HG03521 (cell line): ENCODE results near the gene TAF1C.

ENCODE experiments used
- ATAC-seq: cut with Tn5 transposase; IDR thresholded peaks from one replicate; pipeline ENCODE4 v1.9.1; 2021; ENCODE audit warnings: mild to moderate bottlenecking, moderate library complexity; ENCODE audit not compliant: unreplicated experiment

Gene TAF1C

DNA sequence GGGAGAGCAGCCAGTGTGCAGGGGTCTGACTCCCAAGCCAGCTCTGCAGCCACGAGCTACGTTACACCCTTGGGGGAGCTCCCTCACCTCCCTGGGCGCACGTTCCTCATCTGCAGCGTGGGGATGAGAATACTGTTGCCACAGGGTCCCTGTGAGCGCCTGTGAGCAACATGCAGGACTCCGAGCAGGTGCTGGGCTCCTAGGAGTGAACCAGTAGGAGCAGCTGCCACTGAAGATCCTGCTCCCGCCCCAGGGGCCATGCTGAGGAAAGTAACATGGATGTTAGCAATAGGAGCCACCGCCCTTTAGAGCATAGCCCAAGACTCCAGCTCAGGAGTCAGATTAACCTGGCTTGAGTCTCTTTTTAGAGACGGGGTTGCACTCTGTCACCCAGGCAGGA, 25.8 kb downstream of the TAF1C start:
- no peak for ATAC-seq

DNA sequence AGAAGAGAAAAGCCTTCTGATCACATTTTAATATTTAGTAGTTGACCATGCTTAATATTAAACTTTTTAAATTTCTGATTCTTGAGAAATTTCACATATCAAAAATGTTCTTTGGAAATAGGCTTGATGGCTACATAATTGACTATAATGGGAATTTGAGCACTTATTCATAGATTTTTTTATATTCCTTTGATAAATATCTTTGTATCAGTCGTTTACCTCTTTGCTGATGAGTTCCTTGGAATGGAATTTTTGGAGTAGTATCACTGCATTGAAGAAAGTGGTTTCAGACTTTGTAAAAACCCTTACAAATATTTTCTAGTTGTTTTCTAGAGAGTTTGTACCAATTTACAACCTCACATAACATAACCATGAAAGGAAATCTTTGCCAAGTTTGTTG, 27.1 kb downstream of the TAF1C start:
- no peak for ATAC-seq

DNA sequence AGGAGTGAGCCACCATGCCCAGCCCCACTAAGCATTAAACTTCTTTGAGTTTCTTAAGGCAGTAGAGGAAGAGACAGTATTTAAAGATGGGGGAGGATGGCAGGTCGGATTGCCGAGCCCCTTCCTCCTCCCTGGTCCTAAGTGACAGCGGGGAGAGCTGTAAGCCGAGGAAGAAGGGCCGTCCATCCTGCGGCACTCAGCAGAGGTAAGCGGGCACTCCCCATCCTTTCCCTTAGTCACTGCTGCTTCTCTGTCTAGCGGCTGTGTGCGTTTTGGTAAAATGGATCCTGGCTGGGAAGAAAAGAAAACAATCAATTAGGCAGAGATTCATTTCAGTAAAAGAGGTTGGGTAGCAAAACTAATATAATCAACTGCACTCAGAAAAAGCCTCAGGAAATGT, 27.9 kb downstream of the TAF1C start:
- no peak for ATAC-seq

DNA sequence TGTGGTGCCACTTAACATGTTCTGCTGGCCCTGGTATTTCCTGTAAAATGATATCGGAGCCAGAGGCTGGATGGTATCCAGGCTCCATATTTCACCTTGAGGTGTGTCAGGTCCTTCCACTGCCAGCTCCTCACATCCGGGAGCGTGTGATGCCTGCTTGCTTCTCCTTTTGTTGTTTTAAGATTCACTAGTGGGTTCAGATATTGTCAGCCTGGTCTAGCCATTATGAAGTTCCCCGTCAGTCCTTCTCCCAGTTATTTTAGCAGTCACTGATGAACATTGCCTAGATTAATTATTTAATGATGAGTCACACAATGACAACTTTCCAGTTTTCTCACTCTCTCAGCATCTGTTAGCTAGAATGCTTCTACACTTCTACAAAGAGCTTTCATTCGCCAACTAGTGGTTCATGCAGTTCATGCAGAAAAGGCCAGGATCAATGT, 30.5 kb downstream of the TAF1C start:
- ATAC-seq, result no peak

DNA sequence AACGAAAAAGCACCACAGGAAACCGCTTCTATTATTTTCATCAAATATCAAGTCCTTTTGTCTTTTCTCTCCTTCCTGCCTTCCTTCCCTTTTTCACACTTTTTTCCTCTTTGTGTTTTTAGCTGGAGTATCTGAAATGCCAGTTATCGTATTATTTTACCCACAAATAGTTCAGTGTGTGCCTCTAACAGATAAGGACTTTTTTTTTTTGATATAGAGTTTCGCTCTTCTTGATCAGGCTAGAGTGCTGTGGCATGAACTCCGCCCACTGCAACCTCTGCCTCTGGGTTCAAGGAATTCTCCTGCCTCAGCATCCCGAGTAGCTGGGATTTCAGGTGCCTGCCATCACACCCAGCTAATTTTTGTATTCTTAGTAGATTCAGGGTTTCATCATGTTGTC, 31.1 kb downstream of the TAF1C start:
- ATAC-seq, result no peak

DNA sequence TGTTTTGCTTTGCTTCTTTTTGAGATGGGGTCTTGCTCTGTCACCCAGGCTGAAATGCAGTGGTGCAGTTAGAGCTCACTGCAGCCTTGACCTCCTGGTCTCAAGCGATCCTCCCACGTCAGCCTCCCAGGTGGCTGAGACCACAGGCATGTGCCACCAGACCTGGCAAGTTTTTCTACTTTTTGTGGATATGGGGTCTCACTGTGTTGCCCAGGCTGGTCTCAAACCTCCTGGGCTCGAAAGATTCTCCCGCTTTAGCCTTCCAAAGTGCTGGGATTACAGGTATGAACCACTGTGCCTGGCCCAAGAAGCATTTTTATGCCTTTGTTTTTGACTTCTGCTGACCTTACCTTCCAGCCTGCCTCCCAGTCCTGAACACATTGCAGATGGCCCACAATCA, 31.6 kb downstream of the TAF1C start:
- ATAC-seq, result no peak

DNA sequence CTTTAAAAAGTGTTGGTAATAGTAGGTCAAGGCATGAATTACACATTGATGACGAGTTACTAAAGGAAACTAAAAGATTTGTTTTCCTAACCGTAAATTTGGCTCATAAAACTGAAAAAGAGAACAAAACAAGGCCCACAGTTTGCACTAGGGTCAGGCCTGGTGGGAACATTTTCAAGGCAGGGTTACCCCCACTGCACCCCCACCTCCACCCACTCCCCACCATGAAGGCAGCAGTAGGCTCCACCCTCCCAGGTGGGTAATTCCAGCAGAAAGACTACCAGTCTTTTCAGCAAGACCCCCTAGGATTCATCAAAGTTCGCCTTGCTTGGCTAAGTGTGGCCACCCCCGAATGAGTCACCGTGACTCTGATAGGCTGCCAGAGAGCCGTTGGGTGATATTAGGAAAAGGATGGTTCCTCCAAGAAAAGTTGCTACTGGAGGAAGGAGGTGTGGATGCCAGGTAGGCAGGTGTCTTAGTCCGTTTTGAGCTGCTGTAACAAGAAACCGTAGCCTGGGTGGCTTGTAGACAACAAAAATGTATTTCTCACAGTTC, 33.1 kb downstream of the TAF1C start:
- no peak for ATAC-seq

DNA sequence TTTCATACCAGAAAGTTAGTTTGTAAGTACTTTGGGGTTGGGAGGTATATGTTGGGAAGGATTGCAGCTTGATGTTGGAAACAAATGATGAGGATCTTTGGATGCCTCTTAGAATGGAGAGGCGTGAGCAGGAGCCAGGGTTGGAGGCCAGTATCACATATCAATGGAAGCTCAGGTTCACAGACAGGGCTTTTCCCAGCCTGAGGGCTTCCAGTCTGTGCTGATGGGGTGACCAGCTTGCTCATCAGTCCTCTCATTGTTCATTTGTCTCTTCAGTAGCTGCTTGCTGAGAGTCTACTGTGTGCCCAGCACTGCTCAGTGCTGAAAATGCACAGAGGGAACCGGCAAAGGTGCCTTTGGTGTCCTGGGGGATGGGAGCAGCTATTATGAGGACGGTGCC, 35.9 kb downstream of the TAF1C start:
- ATAC-seq, result no peak

DNA sequence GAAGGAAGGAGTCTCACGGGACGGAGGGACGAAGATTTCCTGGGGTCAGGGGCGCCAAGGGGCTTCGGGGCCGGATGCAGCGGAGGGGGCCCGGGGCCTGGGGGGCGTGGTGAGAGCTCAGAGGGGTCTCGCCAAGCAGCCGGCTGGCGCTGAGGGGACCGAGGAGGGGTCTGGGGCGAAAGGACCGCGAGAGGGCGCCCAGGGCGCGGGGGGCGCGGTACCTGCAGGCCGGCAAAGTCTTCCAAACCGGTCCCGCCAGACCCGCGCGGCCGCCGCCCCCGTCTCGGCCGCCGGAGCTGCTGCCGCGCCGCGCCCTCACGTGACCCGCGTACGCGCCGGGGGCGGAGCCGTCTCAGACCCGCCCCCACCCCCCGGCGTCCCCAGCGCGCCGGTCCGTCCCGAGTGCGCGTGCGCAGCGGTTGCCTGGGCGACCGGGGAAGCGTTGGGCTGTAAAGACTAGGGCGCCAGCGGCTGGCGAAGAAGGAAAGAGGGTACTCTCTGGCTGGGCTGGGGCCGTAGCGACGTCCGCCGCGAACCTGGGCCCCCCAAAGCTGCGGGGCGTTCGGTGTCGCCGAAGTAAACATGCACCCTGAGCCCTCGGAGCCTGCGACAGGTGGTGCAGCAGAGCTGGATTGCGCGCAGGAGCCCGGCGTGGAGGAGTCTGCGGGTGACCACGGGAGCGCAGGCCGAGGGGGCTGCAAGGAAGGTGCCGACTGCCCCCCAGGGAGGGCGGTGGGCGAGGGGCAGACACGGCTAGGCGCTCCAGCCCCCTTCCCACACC, 41.8 kb downstream of the TAF1C start, which contains the start of the genes DNAAF1 and HSDL1:
Gene DNAAF1, plus strand, starts transcription at position 450 of the 781 bp plus-strand sequence. Its CDS starts 133 bp downstream, at position 583.
Gene HSDL1, minus strand, starts transcription at position 319 of the 781 bp plus-strand sequence. CDS start 13,856 bp downstream, outside the sequence.
- peak; percentile 78 for ATAC-seq

DNA sequence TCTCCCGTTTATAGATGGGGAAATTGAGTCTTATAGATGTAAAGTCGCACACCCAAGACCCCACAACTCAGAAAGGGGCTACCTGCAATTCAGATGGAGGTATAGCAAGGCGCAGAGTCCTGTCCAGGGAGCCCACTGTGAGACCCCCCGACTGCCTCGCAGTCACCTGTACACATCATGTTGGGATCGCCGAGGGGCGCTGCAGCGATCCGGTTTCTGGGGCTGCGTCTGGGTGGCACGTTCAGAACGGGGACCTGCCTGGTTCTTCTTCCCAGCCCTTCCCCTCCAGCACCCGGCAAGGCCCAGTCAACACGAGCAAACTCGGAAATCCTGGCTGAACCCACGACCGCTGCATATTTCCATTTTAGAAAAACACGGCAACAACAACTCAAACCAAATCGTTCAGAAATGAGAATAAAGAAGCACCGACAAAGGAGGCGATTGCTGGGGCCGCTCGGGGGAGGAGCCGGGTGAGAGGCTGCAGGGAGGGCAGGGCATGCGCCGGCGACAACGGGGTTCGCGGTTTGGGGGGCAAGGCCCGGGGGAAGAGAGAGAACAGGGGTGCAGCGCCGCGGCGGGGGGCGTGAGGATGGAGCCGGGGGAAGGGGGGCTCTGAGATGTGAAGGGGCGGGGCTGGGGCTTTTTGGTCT, 42.5 kb downstream of the TAF1C start:
- ATAC-seq, result peak; percentile 2

DNA sequence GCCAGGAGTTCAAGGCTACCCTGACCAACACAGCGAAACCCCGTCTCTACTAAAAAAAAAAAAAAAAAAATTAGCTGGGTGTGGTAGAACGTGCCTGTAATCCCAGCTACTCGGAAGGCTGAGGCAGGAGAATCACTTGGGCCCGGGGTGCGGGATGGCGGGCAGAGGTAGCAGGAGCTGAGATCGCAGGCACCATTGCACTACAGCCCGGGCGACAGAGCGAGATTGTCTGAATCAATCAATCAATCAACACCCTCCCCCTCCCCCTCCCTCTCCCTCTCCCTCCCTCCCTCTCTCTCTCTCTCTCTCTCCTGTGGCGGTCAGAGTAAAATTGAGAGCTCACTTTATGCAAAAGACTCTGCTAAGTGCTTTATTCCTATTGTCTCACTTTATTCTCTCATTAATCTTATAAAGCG, 43.1 kb downstream of the TAF1C start:
- no peak for ATAC-seq

DNA sequence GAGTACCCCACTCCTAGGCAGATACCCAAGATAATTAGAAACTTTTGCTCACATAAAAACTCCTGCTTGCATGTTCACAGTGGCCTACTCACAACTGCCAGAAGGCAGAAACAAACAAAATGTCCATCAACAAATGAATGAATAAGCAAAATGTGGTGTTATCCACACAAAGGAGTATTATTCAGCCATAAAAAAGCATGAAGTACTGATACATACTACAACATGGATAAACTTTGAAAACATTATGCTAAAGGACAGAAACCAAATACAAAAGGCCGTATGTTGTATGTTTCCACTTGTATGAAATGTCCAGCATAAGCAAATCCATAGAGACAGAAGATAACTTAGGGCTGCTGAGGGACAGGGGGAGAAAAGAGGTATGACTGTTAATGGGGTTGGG, 43.8 kb downstream of the TAF1C start:
- no peak for ATAC-seq

DNA sequence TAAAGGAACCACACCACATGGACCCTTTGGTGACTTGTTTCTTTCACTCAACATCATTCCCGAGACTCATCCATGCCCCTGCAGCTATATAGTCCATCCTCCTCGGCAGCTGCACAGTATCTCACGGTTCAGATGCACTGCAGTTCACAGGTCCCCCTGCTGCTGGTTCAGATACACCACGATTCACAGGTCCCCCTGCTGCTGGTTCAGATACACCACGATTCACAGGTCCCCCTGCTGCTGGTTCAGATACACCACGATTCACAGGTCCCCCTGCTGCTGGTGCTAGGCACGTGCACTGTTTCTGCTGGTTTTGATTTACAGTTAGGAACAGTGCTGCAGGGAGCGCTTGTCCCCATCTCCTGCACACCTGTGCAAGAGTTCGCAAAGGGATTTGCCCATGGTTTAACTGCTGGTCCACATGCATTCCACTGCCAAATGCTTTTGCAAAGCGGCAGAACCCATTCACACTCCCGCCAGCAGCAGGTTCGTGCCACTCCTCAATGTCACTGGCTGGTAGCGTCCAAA, 45.6 kb downstream of the TAF1C start:
- ATAC-seq, result no peak

DNA sequence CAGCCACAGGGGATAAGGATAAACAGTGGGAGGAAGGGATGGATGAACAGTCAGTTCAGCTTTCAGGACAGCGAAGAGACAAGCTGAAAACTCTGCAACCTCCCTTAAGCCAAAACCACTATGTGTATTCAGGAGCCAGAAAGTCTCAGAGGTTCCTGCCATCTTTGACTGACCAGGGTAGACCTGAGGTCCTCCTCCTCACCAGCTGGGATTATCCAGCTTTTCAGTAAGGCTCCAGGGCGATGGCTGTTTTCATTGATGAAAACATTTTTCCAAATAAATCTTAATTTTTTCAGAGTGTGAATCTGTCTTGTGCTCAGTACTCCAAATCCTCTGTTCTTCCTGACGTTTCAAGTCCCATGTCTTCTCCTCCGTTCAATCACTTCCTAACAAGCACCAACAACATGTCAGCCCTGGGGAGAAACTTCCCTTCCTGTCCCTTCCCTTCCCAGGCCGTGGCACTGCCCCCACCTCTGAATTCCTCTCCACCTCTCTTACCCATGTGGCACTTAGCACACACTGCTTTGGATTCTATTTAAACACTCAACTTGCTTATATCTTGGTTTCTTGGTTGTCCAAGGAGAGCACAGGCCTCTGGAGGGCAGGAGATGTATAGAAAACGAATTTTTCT, 47.1 kb downstream of the TAF1C start:
- ATAC-seq, result no peak

DNA sequence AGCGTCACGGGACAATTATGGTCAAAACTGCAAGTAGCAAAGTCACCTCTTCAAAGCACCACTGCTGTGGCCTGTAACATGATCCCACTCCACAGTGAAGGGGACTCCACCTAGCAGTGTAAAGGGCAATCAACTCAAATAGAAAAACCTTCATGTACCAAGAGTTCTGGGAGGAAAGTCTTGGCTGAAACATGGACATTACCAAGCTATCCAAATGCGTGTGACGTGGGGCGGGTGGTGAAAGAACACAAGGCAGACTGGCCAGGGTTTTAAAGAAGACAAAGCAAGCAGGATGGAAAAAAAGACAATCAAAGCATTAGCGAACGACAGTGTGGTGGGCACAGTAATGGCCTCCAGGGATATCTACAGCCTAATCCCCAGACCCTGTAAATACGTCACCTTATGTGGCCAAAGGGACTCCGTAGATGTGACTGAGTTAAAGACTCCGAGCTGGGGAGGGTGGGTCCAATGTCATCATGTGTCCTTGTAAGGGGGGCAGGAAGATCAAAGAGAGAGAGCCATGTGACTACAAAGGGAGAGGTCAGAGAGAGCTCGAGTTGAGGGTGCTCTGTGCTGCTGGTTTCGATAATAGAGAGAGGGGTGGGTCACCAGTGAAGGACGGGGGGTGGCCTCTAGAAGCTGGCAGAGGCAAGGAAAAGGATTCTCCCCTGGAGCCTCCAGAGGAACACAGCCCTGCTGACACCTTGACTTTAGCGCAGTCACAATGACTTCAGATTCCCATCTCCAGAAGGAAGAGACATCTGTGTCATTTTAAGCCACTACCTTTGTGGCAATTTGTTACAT, 47.8 kb downstream of the TAF1C start:
- peak; percentile 46 for ATAC-seq

DNA sequence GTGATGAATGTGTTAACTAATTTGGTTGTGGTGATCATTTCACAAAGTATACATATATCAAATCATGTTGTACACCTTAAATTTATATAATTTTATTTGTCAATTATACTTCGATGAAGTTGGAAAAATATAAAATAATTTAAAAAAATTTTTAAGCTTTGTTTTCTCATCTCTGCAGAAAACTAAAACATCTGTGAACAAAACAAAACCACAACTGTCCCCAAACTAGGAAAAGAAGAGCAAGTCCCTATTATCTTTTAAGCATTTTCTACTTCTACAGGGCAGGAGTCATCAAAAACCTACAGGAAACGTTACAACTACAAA, 48.4 kb downstream of the TAF1C start:
- ATAC-seq, result no peak

DNA sequence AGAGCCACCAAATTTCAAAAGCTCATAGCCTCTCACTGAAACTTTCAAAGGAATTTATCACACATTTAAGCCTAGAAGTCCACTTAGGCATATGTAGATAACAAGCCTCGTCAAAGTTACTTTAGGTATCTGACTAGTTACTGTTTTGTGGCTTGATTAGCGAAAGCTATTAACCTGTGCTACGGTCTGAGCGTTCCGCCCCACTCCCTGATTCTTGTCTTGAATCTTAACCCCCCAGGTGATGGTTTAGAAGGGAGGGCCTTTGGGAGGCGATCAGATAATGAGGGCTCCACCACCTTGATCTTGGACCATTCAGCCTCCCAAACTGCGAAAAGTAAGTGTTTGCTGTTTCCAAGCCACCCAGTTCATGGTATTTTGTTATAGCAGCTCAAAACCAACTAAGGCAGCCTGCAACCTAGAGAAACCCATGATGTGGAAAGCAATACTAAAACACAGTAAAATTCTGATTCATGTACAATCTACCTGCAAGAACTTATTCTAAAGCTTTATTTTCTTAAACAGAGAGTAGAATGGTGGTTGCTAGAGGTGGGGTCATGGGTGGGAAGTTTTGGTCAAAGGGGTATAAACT, 49.0 kb downstream of the TAF1C start:
- no peak for ATAC-seq

DNA sequence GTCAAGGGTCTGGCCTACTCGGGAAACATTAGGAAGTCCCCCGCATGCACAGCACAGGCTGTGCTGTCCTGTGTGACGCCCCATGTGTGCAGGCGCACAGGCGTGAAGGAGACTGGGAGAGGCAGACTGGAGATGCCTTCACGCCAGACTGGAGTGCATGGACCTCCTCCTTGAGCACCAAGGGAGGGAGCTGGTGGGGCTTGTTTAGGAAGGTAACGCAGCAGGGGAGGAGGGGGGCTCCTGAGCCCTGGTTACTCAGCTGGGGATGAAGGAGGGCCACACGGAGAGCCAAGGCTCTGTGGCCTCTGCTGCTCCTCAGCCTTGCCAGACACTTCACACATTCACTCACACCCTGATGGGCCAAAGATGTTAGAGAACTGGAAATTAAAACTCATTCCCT, 49.6 kb downstream of the TAF1C start:
- no peak for ATAC-seq

DNA sequence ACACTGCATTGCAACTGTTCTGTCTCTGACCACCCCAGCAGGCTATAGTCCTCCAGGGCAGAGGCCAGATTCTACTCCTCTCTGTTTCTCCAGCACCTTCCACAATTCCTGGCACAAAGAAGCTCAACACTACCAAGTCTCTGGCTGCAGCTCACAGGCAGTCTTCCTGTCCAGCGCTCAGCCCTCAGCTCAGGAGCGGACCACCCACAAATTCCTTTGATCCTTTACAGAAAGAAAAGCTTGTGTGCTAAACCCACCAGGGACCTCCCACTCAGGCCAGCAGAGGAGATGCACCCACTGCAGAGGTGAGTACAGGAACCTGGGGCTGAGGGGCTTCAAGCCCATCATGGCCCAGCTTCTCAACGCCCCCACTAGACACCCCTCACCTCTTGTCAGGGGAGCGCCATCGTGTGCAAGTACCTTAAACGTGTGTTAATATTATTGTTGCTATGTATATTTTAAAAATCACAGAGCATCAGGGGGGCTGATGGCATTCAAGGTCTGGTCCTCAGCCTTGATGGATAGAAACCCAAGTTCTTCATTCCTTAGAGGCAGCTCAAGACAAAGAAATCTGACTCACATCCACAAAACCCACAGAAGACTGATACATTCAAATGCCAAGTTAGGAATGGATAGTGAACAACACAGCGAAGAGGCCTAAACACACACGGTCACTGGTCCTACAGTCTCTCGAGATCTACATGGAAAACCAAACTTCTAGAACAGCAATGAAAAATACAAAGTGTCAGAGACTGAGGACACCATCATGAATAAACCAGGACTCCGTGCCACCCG, 50.3 kb downstream of the TAF1C start:
- ATAC-seq, result no peak
